Keratinocyte (primary cell): ENCODE results near the gene PARK7.

Source experiments
- CTCF ChIP-seq, 3 experiments: IDR thresholded peaks in 1 of 3; conservative IDR thresholded peaks in 1 of 3; optimal IDR thresholded peaks in 1 of 3; 2 replicates in 2 of 3; 3 replicates in 1 of 3; pipeline versions ENCODE3 to v1.5.1; 2011; ENCODE audit warnings: low read length in 3 of 3, mild to moderate bottlenecking in 3 of 3, moderate library complexity in 2 of 3, control low read depth in 1 of 3, inconsistent platforms in 1 of 3; ENCODE audit not compliant: insufficient read depth in 2 of 3; ENCODE audit errors: extremely low read depth in 1 of 3
- EZH2 ChIP-seq: IDR thresholded peaks from one replicate; pipeline ENCODE4 v1.6.1; 2012; ENCODE audit warnings: inconsistent platforms, mild to moderate bottlenecking, low read length, moderate library complexity

- TF ChIP-seq CTCF (optimal IDR thresholded peaks at IDR 0.05 in 1 of 3, IDR thresholded peaks at IDR 0.05 in 1 of 3, conservative IDR thresholded peaks at IDR 0.05 in 1 of 3; ENCODE audit: extremely low read depth in 1 of 3, insufficient read depth in 2 of 3, low read length in 3 of 3) = no peak
- no peak for TF ChIP-seq EZH2
Observed at GRCh38 chr1:8011923-8012858, 50.7 kb downstream of the PARK7 start.
